Measurements from ENCODE around the gene AGO4.

Gene AGO4

GRCh38 chr1:35882945-35883634 is 75.3 kb downstream of the AGO4 start, which contains the start of gene AGO1:
AGO1 (plus strand) TSS chr1:35883209; CDS start chr1:35883422, 213 bp downstream.
- peak; percentile 97 for DNase-seq (ENCODE audit: insufficient read length, low spot score)
- FAIRE-seq: no peak
- TF ChIP-seq, protein P1, sequence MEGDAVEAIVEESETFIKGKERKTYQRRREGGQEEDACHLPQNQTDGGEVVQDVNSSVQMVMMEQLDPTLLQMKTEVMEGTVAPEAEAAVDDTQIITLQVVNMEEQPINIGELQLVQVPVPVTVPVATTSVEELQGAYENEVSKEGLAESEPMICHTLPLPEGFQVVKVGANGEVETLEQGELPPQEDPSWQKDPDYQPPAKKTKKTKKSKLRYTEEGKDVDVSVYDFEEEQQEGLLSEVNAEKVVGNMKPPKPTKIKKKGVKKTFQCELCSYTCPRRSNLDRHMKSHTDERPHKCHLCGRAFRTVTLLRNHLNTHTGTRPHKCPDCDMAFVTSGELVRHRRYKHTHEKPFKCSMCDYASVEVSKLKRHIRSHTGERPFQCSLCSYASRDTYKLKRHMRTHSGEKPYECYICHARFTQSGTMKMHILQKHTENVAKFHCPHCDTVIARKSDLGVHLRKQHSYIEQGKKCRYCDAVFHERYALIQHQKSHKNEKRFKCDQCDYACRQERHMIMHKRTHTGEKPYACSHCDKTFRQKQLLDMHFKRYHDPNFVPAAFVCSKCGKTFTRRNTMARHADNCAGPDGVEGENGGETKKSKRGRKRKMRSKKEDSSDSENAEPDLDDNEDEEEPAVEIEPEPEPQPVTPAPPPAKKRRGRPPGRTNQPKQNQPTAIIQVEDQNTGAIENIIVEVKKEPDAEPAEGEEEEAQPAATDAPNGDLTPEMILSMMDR (IDR thresholded peaks at IDR 0.05; ENCODE audit: insufficient read depth, missing control alignments): peak; percentile 80

- peak; percentile 68 for DNase-seq (ENCODE audit: insufficient read length, low spot score)
- TF ChIP-seq, protein P1 (IDR thresholded peaks at IDR 0.05; ENCODE audit: insufficient read depth, missing control alignments): no peak
- no peak for FAIRE-seq
Measured at GRCh38 chr1:35883635-35884101, 75.9 kb downstream of the AGO4 start.

- DNase-seq (ENCODE audit: insufficient read length, low spot score): no peak
- FAIRE-seq: no peak
- TF ChIP-seq, protein P1 (IDR thresholded peaks at IDR 0.05; ENCODE audit: insufficient read depth, missing control alignments): no peak
Measured at GRCh38 chr1:35884934-35885333, 77.1 kb downstream of the AGO4 start.

- TF ChIP-seq, protein P1 (IDR thresholded peaks at IDR 0.05; ENCODE audit: insufficient read depth, missing control alignments): no peak
- DNase-seq (ENCODE audit: insufficient read length, low spot score) (no peak), FAIRE-seq (no peak)
Measured at GRCh38 chr1:35885961-35886558, 78.2 kb downstream of the AGO4 start.

GRCh38 chr1:35886577-35887431 is 79.0 kb downstream of the AGO4 start:
- TF ChIP-seq, protein P1 (IDR thresholded peaks at IDR 0.05; ENCODE audit: insufficient read depth, missing control alignments): no peak
- DNase-seq (ENCODE audit: insufficient read length, low spot score): no peak
- FAIRE-seq: no peak

DNA sequence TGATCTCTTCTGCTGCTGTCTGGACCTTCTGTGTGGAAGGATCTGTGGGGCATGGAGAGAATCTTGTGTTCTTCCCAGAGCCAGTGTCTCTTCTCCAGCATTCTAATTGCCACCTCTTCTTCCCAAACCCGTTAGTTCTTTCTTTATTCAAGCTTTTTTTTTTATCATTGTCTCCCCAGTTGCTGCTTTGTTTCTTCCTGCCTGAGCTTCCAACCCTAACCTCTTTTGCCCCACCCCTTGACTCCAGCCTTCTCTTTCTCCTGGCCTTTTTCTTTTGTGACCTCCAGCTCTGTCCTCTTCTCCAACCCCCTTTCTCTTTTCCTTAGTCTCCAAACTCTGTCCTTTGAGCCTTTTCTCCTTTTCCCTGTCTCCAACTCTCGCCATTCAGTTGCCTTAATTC is 79.7 kb downstream of the AGO4 start:
- FAIRE-seq (no peak), DNase-seq (ENCODE audit: insufficient read length, low spot score) (no peak)
- TF ChIP-seq, protein P1 (IDR thresholded peaks at IDR 0.05; ENCODE audit: insufficient read depth, missing control alignments): no peak

Data from D721Med (cell line).